SIG-M5 treated with dmso at 0.1 percent for 504 hours (cell line): ENCODE data around the gene SAMD10.
A peak's percentile ranks its signal among the peaks of the same experiment; 100 is the strongest.
"Not testable (repeated sequence)": the region's sequence is repeated elsewhere in the genome, so short reads cannot be mapped to it uniquely, and the experiment has no call there.

Source experiments
- DNase-seq: peaks from one replicate; lab custom pipeline; 2025; ENCODE audit not compliant: unreplicated experiment; lab: John Stamatoyannopoulos, UW

The SAMD10 gene

GRCh38 chr20:63969838-63970713 is 9.4 kb downstream of the SAMD10 start, which contains the start of gene ZNF512B:
ZNF512B (minus strand) TSS chr20:63969930; CDS start chr20:63967950, 1,980 bp downstream.
- DNase-seq, result peak; percentile 53

GRCh38 chr20:63968928-63969760 is 10.3 kb downstream of the SAMD10 start:
- no peak for DNase-seq

- DNase-seq, result no peak
Measured at GRCh38 chr20:63968136-63968927, 11.1 kb downstream of the SAMD10 start.

GRCh38 chr20:63967330-63968135 is 11.9 kb downstream of the SAMD10 start:
- DNase-seq, result no peak

- DNase-seq, result no peak
Measured at GRCh38 chr20:63966944-63967322, 12.5 kb downstream of the SAMD10 start.

GRCh38 chr20:63966172-63966943 is 13.1 kb downstream of the SAMD10 start:
- no peak for DNase-seq

GRCh38 chr20:63964412-63964811 is 15.0 kb downstream of the SAMD10 start:
- no peak for DNase-seq

GRCh38 chr20:63963784-63964301 is 15.6 kb downstream of the SAMD10 start:
- no peak for DNase-seq

GRCh38 chr20:63963348-63963741 is 16.1 kb downstream of the SAMD10 start:
- DNase-seq, result no peak

GRCh38 chr20:63962426-63963347 is 16.8 kb downstream of the SAMD10 start:
- DNase-seq, result no peak

GRCh38 chr20:63961664-63962425 is 17.6 kb downstream of the SAMD10 start:
- no peak for DNase-seq

GRCh38 chr20:63960654-63961621 is 18.5 kb downstream of the SAMD10 start:
- DNase-seq, result not testable (repeated sequence)

GRCh38 chr20:63959699-63960075 is 19.8 kb downstream of the SAMD10 start:
- DNase-seq, result no peak

GRCh38 chr20:63958964-63959698 is 20.3 kb downstream of the SAMD10 start:
- no peak for DNase-seq

GRCh38 chr20:63958471-63958870 is 21.0 kb downstream of the SAMD10 start:
- no peak for DNase-seq
